Thyroid gland (tissue), 4 donors: ENCODE results near the gene C11orf58.

ENCODE experiments used
- CTCF ChIP-seq, 6 experiments: fragments of 200-600 bp in 3 of 6; fragments of 450-650 bp in 3 of 6; sonication (generic) in 3 of 6; IDR thresholded peaks; one replicate each; pipeline ENCODE4 v1.5.1; 2016 to 2019; ENCODE audit warnings: antibody characterized with exemption in 6 of 6, mild to moderate bottlenecking in 2 of 6, inconsistent platforms in 1 of 6, moderate library complexity in 1 of 6
- POLR2A ChIP-seq, 2 donors: fragments of 450-650 bp; IDR thresholded peaks; one replicate each; pipeline ENCODE4 v1.6.1; 2017; ENCODE audit warnings: antibody characterized with exemption in 2 of 2, mild to moderate bottlenecking in 2 of 2, moderate library complexity in 1 of 2

- TF ChIP-seq CTCF (IDR thresholded peaks at IDR 0.05) (no peak), POLR2A (IDR thresholded peaks at IDR 0.05) (no peak)
Measured at GRCh38 chr11:16805938-16806337, 67.5 kb downstream of the C11orf58 start.
